Activated T-cell treated with anti-CD3 and anti-CD28 coated beads for 4 hours (primary cell): ENCODE results near the gene KIF6.

ENCODE experiments used
- DNase-seq: peaks from one replicate; pipeline ENCODE4 v3.0.0-alpha.2; 2020

Gene KIF6

DNA sequence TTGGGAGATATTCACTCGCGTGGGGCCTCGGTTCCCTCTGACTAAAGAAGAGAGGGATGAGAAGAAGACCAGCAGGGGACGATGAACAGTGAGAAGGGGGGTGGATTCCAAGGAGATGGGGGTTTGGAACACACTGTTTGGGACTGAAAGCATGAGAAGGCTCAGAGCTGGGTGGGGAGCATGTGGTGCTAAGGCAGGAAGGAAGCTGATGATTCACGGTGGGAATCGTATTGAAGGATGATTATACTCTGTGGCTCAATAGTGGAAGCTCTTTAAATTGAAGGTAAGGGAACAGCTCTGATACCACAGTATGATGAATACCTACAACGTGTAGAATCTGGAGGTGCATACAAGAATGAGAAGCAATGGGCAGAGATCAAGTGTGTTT is 285.2 kb downstream of the KIF6 start:
- DNase-seq = no peak

DNA sequence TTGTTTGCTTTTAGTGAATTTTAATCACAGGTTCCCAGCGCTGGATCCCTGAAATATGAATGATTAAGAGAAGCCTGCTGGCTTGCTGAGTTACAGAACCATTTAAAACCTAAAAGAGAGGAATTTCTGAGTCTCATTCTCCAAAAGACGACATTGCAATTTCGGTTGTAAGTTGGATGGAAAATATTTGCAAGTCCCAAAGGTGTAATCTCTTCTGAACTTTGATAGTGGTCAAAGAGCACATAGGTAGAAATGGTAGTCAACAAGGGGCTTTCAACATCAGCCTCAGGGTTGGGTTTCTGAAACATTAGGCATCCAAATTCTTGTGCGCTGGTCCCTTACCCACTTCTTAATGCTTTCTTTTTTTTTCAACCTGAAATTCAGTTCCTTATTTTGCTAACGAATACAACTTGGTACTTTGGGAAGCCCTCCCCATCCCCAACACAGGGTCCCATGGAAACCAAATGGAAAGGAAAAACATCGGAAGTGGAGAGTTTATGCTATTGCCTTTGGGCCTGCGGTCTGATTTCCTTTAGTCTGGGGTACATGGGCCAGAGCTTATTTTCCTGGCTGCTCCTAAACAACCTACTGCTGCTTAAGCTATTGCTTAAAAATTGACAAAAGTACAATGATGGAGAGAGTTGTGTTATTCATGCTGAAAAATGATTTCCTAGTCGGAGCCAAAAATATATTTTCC is 285.7 kb downstream of the KIF6 start:
- no peak for DNase-seq

DNA sequence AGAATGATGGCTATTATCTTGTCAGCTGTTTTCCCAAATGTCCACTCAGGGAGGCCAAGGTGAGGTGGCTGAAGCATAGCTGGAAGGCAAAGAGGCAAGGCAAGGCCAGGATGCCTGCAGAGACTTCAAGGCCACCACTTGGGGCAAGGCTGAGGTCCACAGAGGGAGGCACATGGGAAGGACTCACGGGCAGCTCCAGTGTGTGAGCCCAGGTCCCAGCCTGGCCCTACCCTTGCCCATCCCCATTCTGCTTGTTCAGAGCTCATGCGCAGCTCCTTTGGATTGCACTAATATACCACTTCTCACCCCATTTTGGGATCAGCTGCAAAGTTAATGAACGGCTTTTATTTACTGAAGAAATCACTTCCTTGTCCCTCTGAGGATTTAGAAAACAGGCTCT is 291.6 kb downstream of the KIF6 start:
- no peak for DNase-seq

DNA sequence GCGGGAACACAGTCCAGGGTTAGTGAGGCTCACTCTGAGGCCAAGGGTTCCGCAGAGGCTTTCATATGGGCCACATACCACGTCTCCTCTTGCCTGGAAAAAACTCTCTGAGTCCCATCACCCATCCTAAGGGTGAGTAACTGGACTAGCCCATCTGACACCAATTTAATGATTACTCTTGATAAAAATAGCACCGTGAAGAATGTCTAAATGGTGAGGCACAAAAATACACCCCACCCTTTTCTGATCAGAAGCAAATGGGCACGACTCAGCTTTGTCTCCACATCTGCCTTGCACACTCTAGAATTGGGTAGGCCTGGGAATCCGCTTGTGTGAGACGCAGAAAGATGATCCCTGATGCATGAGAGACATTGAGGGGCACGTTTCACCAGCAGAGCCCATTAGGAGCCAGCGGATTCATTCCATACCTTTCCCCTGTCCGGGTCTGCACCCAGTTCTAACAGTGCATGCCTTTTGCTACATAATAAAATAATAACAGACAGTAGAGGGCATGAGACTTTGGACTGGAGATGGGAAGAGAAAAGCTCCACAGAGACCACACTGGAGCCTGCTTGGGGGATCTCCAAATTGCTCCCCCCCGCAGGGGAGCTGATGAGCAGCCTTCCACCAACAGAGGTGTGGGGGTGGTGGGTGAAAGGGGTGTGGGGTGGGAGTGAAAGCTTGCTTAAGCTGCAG is 292.7 kb downstream of the KIF6 start:
- DNase-seq = no peak

DNA sequence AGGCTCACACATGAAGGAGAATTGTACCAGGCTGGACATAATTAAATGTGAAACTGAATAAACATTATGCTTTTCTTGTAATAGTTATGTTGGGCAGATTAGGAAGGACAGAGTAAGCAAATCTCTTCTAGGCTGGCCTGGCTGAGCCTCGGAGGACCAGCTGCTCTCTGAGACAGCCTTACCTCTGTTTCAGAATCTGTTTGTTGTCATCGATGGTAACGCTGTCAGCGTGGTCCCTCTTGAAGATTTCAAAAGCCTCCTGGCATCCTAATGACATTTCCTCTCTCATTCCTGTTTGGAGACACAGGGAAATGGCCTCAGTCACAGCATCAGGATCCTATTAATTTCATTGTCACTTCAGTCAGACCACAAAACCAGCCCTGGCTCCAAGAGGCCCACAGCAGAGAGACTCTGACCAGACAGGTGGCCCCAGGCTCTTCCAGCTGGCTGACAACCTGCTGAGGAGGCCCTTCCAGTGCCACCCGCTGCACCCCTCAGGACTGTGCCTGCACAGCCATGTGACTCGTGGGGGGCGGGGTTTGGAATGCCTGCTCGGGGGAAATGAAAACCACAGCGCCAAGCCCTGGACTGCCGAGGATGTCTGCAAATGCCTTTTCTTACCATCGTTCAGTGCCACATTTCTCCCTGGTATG is 294.2 kb downstream of the KIF6 start:
- DNase-seq = no peak

DNA sequence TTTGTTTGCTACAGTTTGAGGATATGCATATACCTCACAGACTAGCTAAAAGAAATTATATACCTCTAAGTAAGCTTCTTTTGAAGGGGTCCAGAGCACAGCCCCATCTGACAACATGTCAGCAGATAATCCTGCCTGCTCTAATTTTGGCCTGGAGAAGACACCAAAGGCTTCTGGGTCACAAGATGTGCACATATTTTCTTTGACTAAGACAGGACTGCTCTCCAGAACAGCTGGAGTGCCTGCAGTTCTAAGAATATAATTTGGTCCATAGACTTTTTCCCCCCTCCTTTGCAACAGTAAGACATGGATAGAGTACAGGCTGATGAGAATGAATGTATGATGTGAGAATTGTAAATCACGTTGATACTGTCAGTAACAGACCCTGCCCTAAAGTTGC is 294.8 kb downstream of the KIF6 start:
- DNase-seq = no peak

DNA sequence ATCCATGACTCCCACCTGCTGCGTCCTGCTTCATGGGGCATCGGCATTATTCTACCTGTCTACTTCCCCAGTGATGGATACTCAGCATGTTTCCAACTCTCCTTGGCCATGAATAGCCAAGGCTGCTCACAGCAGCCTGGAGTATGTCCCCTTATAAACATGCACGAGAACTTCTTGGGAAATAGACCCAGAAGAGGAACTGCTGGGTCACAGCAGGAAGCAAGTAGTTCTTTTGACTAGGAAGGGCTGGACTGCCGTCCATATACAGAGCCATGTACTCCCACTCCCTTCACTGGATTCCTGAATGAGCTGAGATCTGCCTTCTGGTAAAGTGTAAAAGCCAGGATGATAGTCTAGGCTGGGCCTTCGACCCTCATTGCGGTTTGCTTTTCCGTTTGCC is 296.4 kb downstream of the KIF6 start:
- no peak for DNase-seq

DNA sequence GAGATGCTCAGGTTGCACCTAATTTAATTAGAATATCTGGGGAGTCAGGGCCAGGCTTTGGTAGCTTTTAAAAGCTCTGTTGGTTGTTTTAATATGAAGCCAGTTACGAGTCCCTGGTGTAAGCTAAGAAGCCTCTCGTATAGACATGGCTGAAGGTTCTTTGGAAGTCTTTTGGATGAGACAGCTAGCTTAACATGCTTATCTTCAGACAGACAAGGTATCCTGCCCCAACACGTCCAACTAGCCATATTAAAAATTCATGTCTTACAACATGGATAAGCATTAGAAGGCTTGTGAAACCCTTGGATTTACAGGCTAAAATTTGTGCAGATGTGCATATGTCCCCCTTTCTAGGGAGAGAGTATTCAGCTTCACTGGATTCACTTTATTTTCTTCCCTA is 297.1 kb downstream of the KIF6 start:
- no peak for DNase-seq

GRCh38 chr6:39426073-39426456 is 299.1 kb downstream of the KIF6 start:
- no peak for DNase-seq

GRCh38 chr6:39425346-39426072 is 299.7 kb downstream of the KIF6 start:
- no peak for DNase-seq

- DNase-seq = no peak
These were observed 300.4 kb downstream of the KIF6 start for GRCh38 chr6:39424831-39425230.

DNA sequence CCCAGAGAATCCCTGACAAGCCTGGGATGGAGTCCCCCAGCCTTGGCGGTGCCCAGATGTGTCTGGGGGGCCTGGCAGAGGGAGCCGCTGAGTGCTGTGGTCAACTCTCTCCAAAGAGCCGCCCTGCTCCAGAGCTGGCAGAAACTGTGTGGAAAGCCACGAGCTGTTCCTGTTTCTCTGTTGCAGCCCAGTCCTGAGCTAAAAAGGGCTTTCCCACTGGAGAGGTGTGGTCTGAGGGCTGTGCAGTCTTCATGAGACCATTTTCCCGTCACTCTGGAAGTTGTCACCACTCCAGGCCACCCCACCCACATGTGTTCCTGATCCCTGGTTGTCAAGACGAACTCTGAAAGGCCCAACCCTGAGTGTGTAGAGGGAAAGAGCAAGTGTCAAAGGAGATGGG is 303.0 kb downstream of the KIF6 start:
- no peak for DNase-seq

- no peak for DNase-seq
These were observed 303.6 kb downstream of the KIF6 start for GRCh38 chr6:39421383-39422225.

DNA sequence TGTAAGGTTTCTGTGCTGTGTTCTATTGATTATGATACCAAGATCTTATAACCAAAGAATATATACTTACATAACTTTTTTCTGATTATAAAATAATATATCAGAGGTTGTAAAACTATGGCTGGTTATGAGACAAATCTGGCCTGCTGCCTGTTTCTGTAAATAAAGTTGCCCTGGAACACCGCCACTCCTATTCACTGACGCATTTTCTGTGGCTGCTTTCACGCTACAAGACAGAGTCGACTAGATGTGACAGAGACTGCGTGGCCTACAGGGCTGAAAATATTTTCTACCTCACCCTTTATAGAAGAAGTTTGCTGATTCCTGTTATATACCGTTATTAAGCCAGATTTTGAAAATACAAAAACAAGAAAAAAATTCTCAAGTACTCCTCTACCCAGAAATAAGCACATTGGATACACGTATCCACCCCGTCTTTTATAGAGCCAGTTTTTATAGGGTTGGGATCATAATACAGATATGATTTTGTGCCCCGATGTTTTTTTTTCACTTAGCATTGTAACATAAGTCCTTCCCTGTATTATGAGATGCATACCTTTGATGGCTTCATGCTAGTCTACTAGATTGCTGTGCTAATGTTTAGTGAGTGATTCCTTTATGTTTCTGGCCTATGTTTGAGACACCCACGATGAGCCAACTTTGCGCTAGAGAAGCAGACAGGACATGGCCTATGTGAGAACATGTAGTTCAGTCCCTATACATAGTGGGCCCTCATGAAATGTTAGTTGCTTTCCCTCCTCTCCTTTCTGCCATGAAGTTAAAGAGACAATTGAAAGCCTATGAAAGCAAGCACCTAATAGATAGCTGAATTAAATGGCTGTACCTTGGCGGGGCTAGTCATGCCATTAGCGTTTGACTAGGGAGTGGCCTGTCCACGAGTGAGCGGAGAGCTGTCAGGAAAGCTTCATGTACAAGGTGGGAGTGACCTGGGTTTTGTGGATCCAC is 304.6 kb downstream of the KIF6 start:
- DNase-seq = no peak

GRCh38 chr6:39419607-39420006 is 305.6 kb downstream of the KIF6 start:
- DNase-seq = no peak

GRCh38 chr6:39417440-39417839 is 307.8 kb downstream of the KIF6 start:
- no peak for DNase-seq

GRCh38 chr6:39416728-39417127 is 308.5 kb downstream of the KIF6 start:
- DNase-seq = no peak

DNA sequence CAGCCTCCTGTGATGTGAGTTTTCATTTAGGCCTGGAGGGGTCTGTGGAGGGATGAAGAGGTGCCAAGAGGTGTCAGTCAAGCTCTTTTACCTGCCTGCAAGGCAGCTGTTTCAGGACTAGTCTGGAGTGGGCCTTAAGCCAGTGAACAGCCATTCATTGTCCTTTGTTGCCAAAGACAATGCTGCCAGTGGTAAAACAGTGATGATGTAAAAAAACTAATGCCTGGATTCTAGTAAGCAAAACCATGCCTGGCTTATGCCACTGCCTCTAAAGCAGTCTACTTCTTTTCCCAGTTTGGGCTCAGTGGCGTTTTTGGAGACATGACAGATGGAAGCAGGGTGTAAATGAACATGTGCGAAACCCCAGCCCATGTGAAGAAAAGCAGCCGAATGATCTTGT is 309.2 kb downstream of the KIF6 start:
- DNase-seq = no peak

- DNase-seq = no peak
These were observed 309.7 kb downstream of the KIF6 start for GRCh38 chr6:39415482-39415881.

DNA sequence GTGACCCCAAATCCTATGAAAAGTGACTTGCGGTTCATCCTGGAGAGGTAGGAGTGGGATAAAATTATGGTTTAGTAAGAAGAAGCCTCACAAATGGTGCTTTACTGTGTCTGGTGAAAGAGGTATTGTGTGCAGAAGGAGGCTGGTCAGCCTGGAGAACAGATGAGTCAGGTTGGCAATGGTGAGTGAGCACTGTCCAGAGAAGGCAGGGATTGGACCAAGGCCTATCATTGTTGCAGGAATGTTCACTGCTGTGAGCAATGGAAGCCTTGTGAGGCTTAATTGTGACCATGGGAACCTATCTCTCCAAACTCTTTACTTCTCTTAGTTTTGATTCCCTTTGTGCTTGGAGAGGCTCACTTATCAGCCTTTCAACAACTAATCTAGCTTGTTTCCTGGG is 313.7 kb downstream of the KIF6 start:
- DNase-seq = no peak

GRCh38 chr6:39411001-39411400 is 314.2 kb downstream of the KIF6 start:
- no peak for DNase-seq

- no peak for DNase-seq
These were observed 315.3 kb downstream of the KIF6 start for GRCh38 chr6:39409889-39410288.
